K562 (cell line): ENCODE results near the gene C3orf85. TPM values are rescaled to one million over a fixed set of nuclear protein-coding genes. Genes with fewer than 3 reads are reported as not detected.

ENCODE experiments used
- ATAC-seq: fragments of 200-7000 bp; cut with Tn5 transposase; 3 replicates; pipeline ENCODE4 v1.9.1; 2020; ENCODE audit warnings: moderate library complexity
- Bru-seq: library from RNA; stranded (reverse); fragments of 400-500 nt; gene quantifications from one replicate; lab custom pipeline; 2021; lab: Mats Ljungman, UMichigan
- BruChase-seq, 2 experiments: library from RNA; stranded (reverse); fragments of 400-500 nt; gene quantifications; one replicate each; lab custom pipeline; 2021; lab: Mats Ljungman, UMichigan
- BruUV-seq: library from RNA; stranded (reverse); fragments of 400-500 nt; replicated peaks from 2 replicates; lab custom pipeline; 2021; lab: Mats Ljungman, UMichigan
- CTCF ChIA-PET: fragments of 300-600 bp; formaldehyde crosslinking; extraction: SDS; loops from one replicate; lab custom pipeline; 2021; ENCODE audit warnings: low intra/inter-chr PET ratio; lab: Yijun Ruan, JAX
- POLR2A ChIA-PET: fragments of 300-600, 350-650 bp; sonication (Branson Sonifier 250); formaldehyde crosslinking; extraction: SDS; loops from one replicate; lab custom pipeline; 2021; ENCODE audit warnings: antibody characterized with exemption, inconsistent platforms; lab: Yijun Ruan, JAX
- DNase-seq, 4 experiments: peaks; one replicate each; pipeline versions ENCODE4 v3.0.0 to v3.0.0-alpha.2; 2011 to 2018; ENCODE audit warnings: low spot score in 3 of 4, mixed read lengths in 3 of 4; ENCODE audit errors: extremely low read depth in 1 of 4
- FAIRE-seq: peaks from 2 replicates; lab custom pipeline; 2011; peaks lifted over from hg19 to GRCh38; lab: Jason Lieb, UNC
- H2AFZ ChIP-seq: 2 replicates; pipeline ENCODE4 v1.6.0; 2011; ENCODE audit warnings: low read depth, low read length, control low read depth, inconsistent platforms
- H3K27ac ChIP-seq: fragments of 200-600 bp; 3 replicates; pipeline ENCODE4 v1.8.0; 2011; ENCODE audit warnings: low read depth, mild to moderate bottlenecking, control low read depth, inconsistent platforms, low read length, moderate library complexity, mixed read lengths; ENCODE audit errors: extremely low read depth
- H3K27me3 ChIP-seq, 2 experiments: fragments of 300-600 bp in 1 of 2; 2 replicates in 1 of 2; 3 replicates in 1 of 2; pipeline versions ENCODE4 v1.6.0 to v1.8.0; 2011; ENCODE audit warnings: inconsistent platforms in 2 of 2, low read length in 2 of 2, mild to moderate bottlenecking in 1 of 2, mixed read lengths in 1 of 2, moderate library complexity in 1 of 2; ENCODE audit not compliant: control insufficient read depth in 2 of 2, insufficient read depth in 2 of 2
- H3K36me3 ChIP-seq: fragments of 300-600 bp; 3 replicates; pipeline ENCODE4 v1.8.0; 2011; ENCODE audit warnings: mild to moderate bottlenecking, low read length, inconsistent platforms; ENCODE audit not compliant: control insufficient read depth, insufficient read depth
- H3K4me1 ChIP-seq, 2 experiments: fragments of 200-600 bp in 1 of 2; replicated peaks in 1 of 2; 2 replicates in 1 of 2; 3 replicates in 1 of 2; pipeline versions ENCODE4 v1.5.1 to v1.8.0; 2011; ENCODE audit warnings: inconsistent platforms in 2 of 2, low read length in 2 of 2, mild to moderate bottlenecking in 1 of 2, mixed read lengths in 1 of 2, moderate library complexity in 1 of 2; ENCODE audit not compliant: control insufficient read depth in 2 of 2, insufficient read depth in 2 of 2
- H3K4me2 ChIP-seq: 2 replicates; pipeline ENCODE4 v1.6.1; 2011; ENCODE audit warnings: low read length, control low read depth, inconsistent platforms, mixed read lengths; ENCODE audit not compliant: insufficient read depth
- H3K4me3 ChIP-seq: fragments of 200-600 bp; sonication (generic), shearing (Covaris generic); 2 replicates; pipeline ENCODE4 v1.5.1; 2016; ENCODE audit warnings: control low read depth, inconsistent platforms
- H3K79me2 ChIP-seq: fragments of 200-600 bp; 3 replicates; pipeline ENCODE4 v1.8.0; 2011; ENCODE audit warnings: low read length, inconsistent platforms; ENCODE audit not compliant: control insufficient read depth, insufficient read depth
- H3K9ac ChIP-seq, 2 experiments: 2 replicates each; pipeline versions ENCODE4 v1.6.0 to v1.6.1; 2011; ENCODE audit warnings: low read depth in 2 of 2, low read length in 2 of 2, control low read depth in 1 of 2, inconsistent platforms in 1 of 2, mild to moderate bottlenecking in 1 of 2, mixed read lengths in 1 of 2; ENCODE audit not compliant: insufficient read depth in 1 of 2
- H3K9me1 ChIP-seq: one replicate; pipeline ENCODE4 v1.6.0; 2011; ENCODE audit warnings: inconsistent platforms, mild to moderate bottlenecking, low read length, moderate library complexity; ENCODE audit not compliant: control insufficient read depth, insufficient read depth
- H3K9me3 ChIP-seq: replicated peaks from 2 replicates; pipeline ENCODE4 v1.5.1; 2011; ENCODE audit warnings: low read depth, low read length, inconsistent platforms; ENCODE audit not compliant: control insufficient read depth, insufficient read depth
- H4K20me1 ChIP-seq: replicated peaks from 2 replicates; pipeline ENCODE4 v1.6.1; 2011; ENCODE audit warnings: low read length, inconsistent platforms, mixed read lengths; ENCODE audit not compliant: control insufficient read depth, insufficient read depth
- FOS ChIP-seq: IDR thresholded peaks from 3 replicates; pipeline ENCODE4 v1.6.1; 2011; ENCODE audit not compliant: insufficient read length; ENCODE audit errors: extremely low read depth
- PHB2 ChIP-seq: fragments of 450-650 bp; IDR thresholded peaks from 2 replicates; pipeline ENCODE4 v1.6.1; 2017; ENCODE audit warnings: low read depth
- RBM39 ChIP-seq: fragments of 200-400 bp; formaldehyde crosslinking; optimal IDR thresholded peaks from 2 replicates; pipeline ENCODE3; 2018; ENCODE audit warnings: low read depth, low read length
- SRSF3 ChIP-seq: fragments of 200-400 bp; formaldehyde crosslinking; IDR thresholded peaks from 2 replicates; pipeline ENCODE4 v1.6.1; 2016; ENCODE audit warnings: mild to moderate bottlenecking, low read length, moderate library complexity; ENCODE audit not compliant: insufficient read depth
- ZBTB1 ChIP-seq: sonication (generic); formaldehyde crosslinking; IDR thresholded peaks from 2 replicates; pipeline ENCODE4 v1.8.1; 2023; ENCODE audit warnings: missing genetic modification reagents, low read depth, mild to moderate bottlenecking, borderline replicate concordance
- ZNF263 ChIP-seq: sonication (generic); formaldehyde crosslinking; IDR thresholded peaks from 2 replicates; pipeline ENCODE4 v1.8.0; 2022; ENCODE audit warnings: mild to moderate bottlenecking, missing genetic modification reagents, borderline replicate concordance
- ZNF740 ChIP-seq, 3 experiments: fragments of 200-800 bp in 1 of 3; sonication (Bioruptor generic) in 1 of 3; sonication (generic) in 1 of 3; formaldehyde crosslinking in 1 of 3; IDR thresholded peaks; 2 replicates each; pipeline versions ENCODE4 v1.6.1 to v1.8.0; 2016 to 2022; ENCODE audit warnings: mild to moderate bottlenecking in 2 of 3, missing compliant biosample characterization in 2 of 3, missing genetic modification characterization in 2 of 3, missing genetic modification reagents in 1 of 3
- WGBS: fragments of 100-300 bp; shearing (Covaris generic); methylation state at CpG from one replicate; pipeline ENCODE4 v1.1.6; 2016; ENCODE audit warnings: low coverage, mixed read lengths; ENCODE audit not compliant: insufficient coverage; ENCODE audit errors: missing lambda C conversion rate; 5-methylcytosine and 5-hydroxymethylcytosine counted together
- in situ Hi-C: fragments of 300-500 bp; cut with MboI; formaldehyde crosslinking; loops from 4 replicates; pipeline ENCODE4 v1.15.0; 2018; ENCODE audit warnings: inconsistent platforms, mixed read lengths
- intact Hi-C: fragments of 100-400 bp; cut with micrococcal nuclease; formaldehyde crosslinking; loops from 2 replicates; pipeline ENCODE4 v1.14.2; 2022
- long read RNA-seq, 3 experiments: library from polyadenylated mRNA in 2 of 3; library from RNA in 1 of 3; unstranded in 2 of 3; stranded (forward) in 1 of 3; transcript quantifications; one replicate each; pipeline ENCODE4 v2.0.0, GENCODE V29; 2019 to 2022
- polyA minus RNA-seq, 3 experiments: library from RNA; depleted of rRNA, polyadenylated mRNA; stranded (reverse); fragments of >200 nt; gene quantifications; 2 replicates each; pipeline ENCODE4 v1.2.3, GENCODE V29; 2011
- polyA plus RNA-seq, 8 experiments: library from polyadenylated mRNA; depleted of rRNA in 4 of 8; stranded (reverse) in 5 of 8; unstranded in 3 of 8; fragments of >200 nt; fragmentation: Nextera tagmentation in 2 of 8; fragmentation: Illumina TruSeq in 1 of 8; extraction: Ambion mirVana in 2 of 8; extraction: Trizol in 1 of 8; gene quantifications; 2 replicates each; pipeline versions ENCODE4 v1.2.1 to v1.2.3, GENCODE V29; 2011 to 2014; ENCODE audit warnings: inconsistent platforms in 1 of 8, missing spikeins in 1 of 8
- total RNA-seq, 7 experiments: library from RNA; depleted of rRNA in 6 of 7; stranded (reverse); fragments of >200 nt in 6 of 7; fragmentation: Illumina TruSeq in 2 of 7; extraction: Trizol in 2 of 7; gene quantifications; 2 replicates each; pipeline versions ENCODE4 v1.2.1 to v1.2.3, GENCODE V29; 2011 to 2021; ENCODE audit warnings: low replicate concordance in 1 of 7

The C3orf85 gene
- total RNA-seq (2011; cell fraction: chromatin; rRNA removed; ENCODE audit: low replicate concordance): not detected in 2 replicates
- not detected in 2 replicates for total RNA-seq (2011; cell fraction: nucleolus; rRNA removed)
- total RNA-seq (2011; cell fraction: nucleoplasm; rRNA removed): not detected in 2 replicates
- total RNA-seq (2014; rRNA removed) (not detected in 2 replicates), total RNA-seq (2014; rRNA removed; fragmentation: Illumina TruSeq; extraction: Trizol) (not detected in 2 replicates), total RNA-seq (2015; rRNA removed; fragmentation: Illumina TruSeq; extraction: Trizol) (not detected in 2 replicates), total RNA-seq (2021) (not detected in 2 replicates), polyA plus RNA-seq (2011; rRNA removed) (not detected in 2 replicates), polyA plus RNA-seq (2014; fragmentation: Illumina TruSeq; extraction: Trizol) (not detected in 2 replicates), polyA plus RNA-seq (2014; fragmentation: Nextera tagmentation; extraction: Ambion mirVana) (not detected), polyA plus RNA-seq (2014; rRNA removed) (not detected in 2 replicates), polyA minus RNA-seq (2011; rRNA and poly(A)+ RNA removed) (not detected in 2 replicates), Bru-seq, nascent RNA (not detected), BruChase-seq, experiment 1, labeled RNA remaining after a 2-hour chase (not detected), BruChase-seq, experiment 2, labeled RNA remaining after a 6-hour chase (not detected)
- not detected in 2 replicates for polyA plus RNA-seq (2011; cell fraction: cytosol; rRNA removed)
- polyA plus RNA-seq (2011; cell fraction: nucleus; rRNA removed): not detected in 2 replicates
- not detected in 2 replicates for polyA plus RNA-seq (2012)
- not detected in 2 replicates for polyA minus RNA-seq (2011; cell fraction: cytosol; rRNA and poly(A)+ RNA removed)
- not detected in 2 replicates for polyA minus RNA-seq (2011; cell fraction: nucleus; rRNA and poly(A)+ RNA removed)
- long read RNA-seq, experiment 1: 0 reads
- long read RNA-seq, experiment 2: 0 reads
- long read RNA-seq, experiment 3: 0 reads

DNA sequence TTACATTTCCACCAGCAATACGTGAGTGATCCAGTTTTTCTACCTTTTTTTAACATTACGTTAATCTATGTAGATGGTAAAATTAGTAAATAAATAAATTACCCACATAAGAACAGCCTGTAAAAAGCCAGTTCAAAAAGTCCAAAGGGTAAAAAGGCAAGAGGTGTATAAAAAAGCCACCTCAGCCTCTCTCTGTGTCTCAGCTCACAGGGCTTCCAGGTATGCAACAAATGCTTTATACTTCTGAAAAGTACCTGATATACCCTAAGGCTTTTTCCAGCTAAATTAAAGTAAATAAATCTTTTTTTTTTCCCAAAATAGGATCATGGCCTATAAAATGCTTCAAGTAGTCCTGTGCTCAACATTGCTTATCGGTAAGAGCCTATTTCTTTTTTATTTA is at the start of gene C3orf85:
C3orf85 (plus strand) TSS at position 197 of the 400 bp plus-strand sequence; CDS start at position 326, 129 bp downstream.
- FAIRE-seq: no peak

More for the DNA sequence above, at the start of gene C3orf85:
- BruUV-seq: no TSS peak
- Histone ChIP-seq H3K9me1 (no peaks in the 10 kb centered on the region), H3K27me3 (no peaks in the 10 kb centered on the region), H3K36me3 (no peaks in the 10 kb centered on the region), H3K4me2 (no peak within 1 kb of the TSS), H3K4me1 (no peaks in the 10 kb centered on the region), H3K79me2 (no peaks in the 10 kb centered on the region), H3K4me3 (no peak within 1 kb of the TSS), H3K27ac (no peak within 1 kb of the TSS), H3K9ac (no peak within 1 kb of the TSS), H4K20me1 (no peaks in the 10 kb centered on the region), H3K9me3 (no peaks in the 10 kb centered on the region), H2AFZ (no peak within 1 kb of the TSS)
- TF ChIP-seq FOS: no peak
- no peak for TF ChIP-seq SRSF3
- no peak for TF ChIP-seq ZNF740 (CRISPR knock-in tag; IDR thresholded peaks at IDR 0.05)
- no peak for TF ChIP-seq ZNF740 (tag; IDR thresholded peaks at IDR 0.05)
- no peak for TF ChIP-seq PHB2
- TF ChIP-seq ZBTB1 (CRISPR knock-in tag): no peak
- no peak for TF ChIP-seq ZNF263 (CRISPR knock-in tag)
- no peak for TF ChIP-seq RBM39
- 0% methylated on average over 3 of the region's 3 CpGs for WGBS
- ChIA-PET POLR2A (no interaction called here), CTCF (no interaction called here)
- in situ Hi-C loops: no loop called here
- intact Hi-C loops: no loop called here
- no peak for ATAC-seq
- DNase-seq: no peak
